K562 (cell line): Measurements from ENCODE around the gene TBL1XR1. TPM values are rescaled to one million over a fixed set of nuclear protein-coding genes. Genes with fewer than 3 reads are reported as not detected.

Source experiments
- ATAC-seq: fragments of 200-7000 bp; cut with Tn5 transposase; 3 replicates; pipeline ENCODE4 v1.9.1; 2020; ENCODE audit warnings: moderate library complexity
- BruUV-seq: library from RNA; stranded (reverse); fragments of 400-500 nt; replicated peaks from 2 replicates; lab custom pipeline; 2021; lab: Mats Ljungman, UMichigan
- CTCF ChIA-PET: fragments of 300-600 bp; formaldehyde crosslinking; extraction: SDS; loops from one replicate; lab custom pipeline; 2021; ENCODE audit warnings: low intra/inter-chr PET ratio; lab: Yijun Ruan, JAX
- POLR2A ChIA-PET: fragments of 300-600, 350-650 bp; sonication (Branson Sonifier 250); formaldehyde crosslinking; extraction: SDS; loops from one replicate; lab custom pipeline; 2021; ENCODE audit warnings: antibody characterized with exemption, inconsistent platforms; lab: Yijun Ruan, JAX
- DNase-seq, 4 experiments: peaks; one replicate each; pipeline versions ENCODE4 v3.0.0 to v3.0.0-alpha.2; 2011 to 2018; ENCODE audit warnings: low spot score in 3 of 4, mixed read lengths in 3 of 4; ENCODE audit errors: extremely low read depth in 1 of 4
- FAIRE-seq: peaks from 2 replicates; lab custom pipeline; 2011; peaks lifted over from hg19 to GRCh38; lab: Jason Lieb, UNC
- H2AFZ ChIP-seq: 2 replicates; pipeline ENCODE4 v1.6.0; 2011; ENCODE audit warnings: low read depth, low read length, control low read depth, inconsistent platforms
- H3K27ac ChIP-seq: fragments of 200-600 bp; 3 replicates; pipeline ENCODE4 v1.8.0; 2011; ENCODE audit warnings: low read depth, mild to moderate bottlenecking, control low read depth, inconsistent platforms, low read length, moderate library complexity, mixed read lengths; ENCODE audit errors: extremely low read depth
- H3K27me3 ChIP-seq, 2 experiments: fragments of 300-600 bp in 1 of 2; 2 replicates in 1 of 2; 3 replicates in 1 of 2; pipeline versions ENCODE4 v1.6.0 to v1.8.0; 2011; ENCODE audit warnings: inconsistent platforms in 2 of 2, low read length in 2 of 2, mild to moderate bottlenecking in 1 of 2, mixed read lengths in 1 of 2, moderate library complexity in 1 of 2; ENCODE audit not compliant: control insufficient read depth in 2 of 2, insufficient read depth in 2 of 2
- H3K36me3 ChIP-seq: fragments of 300-600 bp; 3 replicates; pipeline ENCODE4 v1.8.0; 2011; ENCODE audit warnings: mild to moderate bottlenecking, low read length, inconsistent platforms; ENCODE audit not compliant: control insufficient read depth, insufficient read depth
- H3K4me1 ChIP-seq, 2 experiments: fragments of 200-600 bp in 1 of 2; replicated peaks in 1 of 2; 2 replicates in 1 of 2; 3 replicates in 1 of 2; pipeline versions ENCODE4 v1.5.1 to v1.8.0; 2011; ENCODE audit warnings: inconsistent platforms in 2 of 2, low read length in 2 of 2, mild to moderate bottlenecking in 1 of 2, mixed read lengths in 1 of 2, moderate library complexity in 1 of 2; ENCODE audit not compliant: control insufficient read depth in 2 of 2, insufficient read depth in 2 of 2
- H3K4me2 ChIP-seq: 2 replicates; pipeline ENCODE4 v1.6.1; 2011; ENCODE audit warnings: low read length, control low read depth, inconsistent platforms, mixed read lengths; ENCODE audit not compliant: insufficient read depth
- H3K4me3 ChIP-seq: fragments of 200-600 bp; sonication (generic), shearing (Covaris generic); 2 replicates; pipeline ENCODE4 v1.5.1; 2016; ENCODE audit warnings: control low read depth, inconsistent platforms
- H3K79me2 ChIP-seq: fragments of 200-600 bp; 3 replicates; pipeline ENCODE4 v1.8.0; 2011; ENCODE audit warnings: low read length, inconsistent platforms; ENCODE audit not compliant: control insufficient read depth, insufficient read depth
- H3K9ac ChIP-seq, 2 experiments: 2 replicates each; pipeline versions ENCODE4 v1.6.0 to v1.6.1; 2011; ENCODE audit warnings: low read depth in 2 of 2, low read length in 2 of 2, control low read depth in 1 of 2, inconsistent platforms in 1 of 2, mild to moderate bottlenecking in 1 of 2, mixed read lengths in 1 of 2; ENCODE audit not compliant: insufficient read depth in 1 of 2
- H3K9me1 ChIP-seq: one replicate; pipeline ENCODE4 v1.6.0; 2011; ENCODE audit warnings: inconsistent platforms, mild to moderate bottlenecking, low read length, moderate library complexity; ENCODE audit not compliant: control insufficient read depth, insufficient read depth
- H3K9me3 ChIP-seq: replicated peaks from 2 replicates; pipeline ENCODE4 v1.5.1; 2011; ENCODE audit warnings: low read depth, low read length, inconsistent platforms; ENCODE audit not compliant: control insufficient read depth, insufficient read depth
- H4K20me1 ChIP-seq: replicated peaks from 2 replicates; pipeline ENCODE4 v1.6.1; 2011; ENCODE audit warnings: low read length, inconsistent platforms, mixed read lengths; ENCODE audit not compliant: control insufficient read depth, insufficient read depth
- HDGF ChIP-seq: fragments of 450-650 bp; IDR thresholded peaks from 2 replicates; pipeline ENCODE4 v1.6.1; 2016
- HNRNPH1 ChIP-seq: fragments of 200-400 bp; formaldehyde crosslinking; optimal IDR thresholded peaks from 2 replicates; pipeline ENCODE3; 2017; ENCODE audit warnings: low read depth, mild to moderate bottlenecking, low read length, moderate library complexity
- NR4A1 ChIP-seq, 2 experiments: fragments of 250-450 bp in 1 of 2; fragments of 450-650 bp in 1 of 2; sonication (Bioruptor Pico) in 1 of 2; IDR thresholded peaks; 2 replicates each; pipeline versions ENCODE4 v1.4.0 to v1.6.1; 2016 to 2020; ENCODE audit warnings: mild to moderate bottlenecking in 2 of 2, missing compliant biosample characterization in 1 of 2, missing genetic modification characterization in 1 of 2, moderate library complexity in 1 of 2
- RB1 ChIP-seq: fragments of 450-650 bp; IDR thresholded peaks from 2 replicates; pipeline ENCODE4 v1.6.1; 2017; ENCODE audit warnings: low read depth, mild to moderate bottlenecking
- ZFP36 ChIP-seq: fragments of 150-350 bp; IDR thresholded peaks from 2 replicates; pipeline ENCODE4 v1.6.1; 2018; ENCODE audit warnings: low read length, low read depth; ENCODE audit not compliant: partially characterized antibody
- WGBS: fragments of 100-300 bp; shearing (Covaris generic); methylation state at CpG from one replicate; pipeline ENCODE4 v1.1.6; 2016; ENCODE audit warnings: low coverage, mixed read lengths; ENCODE audit not compliant: insufficient coverage; ENCODE audit errors: missing lambda C conversion rate; 5-methylcytosine and 5-hydroxymethylcytosine counted together
- in situ Hi-C: fragments of 300-500 bp; cut with MboI; formaldehyde crosslinking; loops from 4 replicates; pipeline ENCODE4 v1.15.0; 2018; ENCODE audit warnings: inconsistent platforms, mixed read lengths
- intact Hi-C: fragments of 100-400 bp; cut with micrococcal nuclease; formaldehyde crosslinking; loops from 2 replicates; pipeline ENCODE4 v1.14.2; 2022
- polyA plus RNA-seq, 8 experiments: library from polyadenylated mRNA; depleted of rRNA in 4 of 8; stranded (reverse) in 5 of 8; unstranded in 3 of 8; fragments of >200 nt; fragmentation: Nextera tagmentation in 2 of 8; fragmentation: Illumina TruSeq in 1 of 8; extraction: Ambion mirVana in 2 of 8; extraction: Trizol in 1 of 8; gene quantifications; 2 replicates each; pipeline versions ENCODE4 v1.2.1 to v1.2.3, GENCODE V29; 2011 to 2014; ENCODE audit warnings: inconsistent platforms in 1 of 8, missing spikeins in 1 of 8
- total RNA-seq, 7 experiments: library from RNA; depleted of rRNA in 6 of 7; stranded (reverse); fragments of >200 nt in 6 of 7; fragmentation: Illumina TruSeq in 2 of 7; extraction: Trizol in 2 of 7; gene quantifications; 2 replicates each; pipeline versions ENCODE4 v1.2.1 to v1.2.3, GENCODE V29; 2011 to 2021; ENCODE audit warnings: low replicate concordance in 1 of 7
- TF ChIP-seq, protein P1 (sequence below): sonication (generic); formaldehyde crosslinking; IDR thresholded peaks from 2 replicates; pipeline ENCODE4 v1.8.1; 2023; ENCODE audit warnings: mild to moderate bottlenecking, missing genetic modification reagents, moderate library complexity
- TF ChIP-seq, protein P2 (sequence below): fragments of 250-450 bp; sonication (Bioruptor Pico); IDR thresholded peaks from 2 replicates; pipeline ENCODE4 v1.5.0; 2022; ENCODE audit warnings: mild to moderate bottlenecking
- TF ChIP-seq, protein P3 (sequence below): fragments of 450-650 bp; IDR thresholded peaks from 2 replicates; pipeline ENCODE4 v1.6.1; 2018; ENCODE audit not compliant: partially characterized antibody

The TBL1XR1 gene
- total and polyA plus RNA-seq, 9 of the 15 experiments (the other 6 are each of a cell fraction or from before 2014, with no cell fraction given): 19.6 to 171 (median 83.3) TPM

GRCh38 chr3:177058648-177059047 lies 138.6 kb downstream of the TBL1XR1 start (continued):
- TF ChIP-seq, protein P1, sequence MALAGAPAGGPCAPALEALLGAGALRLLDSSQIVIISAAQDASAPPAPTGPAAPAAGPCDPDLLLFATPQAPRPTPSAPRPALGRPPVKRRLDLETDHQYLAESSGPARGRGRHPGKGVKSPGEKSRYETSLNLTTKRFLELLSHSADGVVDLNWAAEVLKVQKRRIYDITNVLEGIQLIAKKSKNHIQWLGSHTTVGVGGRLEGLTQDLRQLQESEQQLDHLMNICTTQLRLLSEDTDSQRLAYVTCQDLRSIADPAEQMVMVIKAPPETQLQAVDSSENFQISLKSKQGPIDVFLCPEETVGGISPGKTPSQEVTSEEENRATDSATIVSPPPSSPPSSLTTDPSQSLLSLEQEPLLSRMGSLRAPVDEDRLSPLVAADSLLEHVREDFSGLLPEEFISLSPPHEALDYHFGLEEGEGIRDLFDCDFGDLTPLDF (CRISPR knock-in tag): no peak
- no peak for TF ChIP-seq ZFP36

GRCh38 chr3:177057768-177058167 lies 139.5 kb downstream of the TBL1XR1 start:
- peaks cover 81% of the 10 kb centered on the region for H3K79me2 ChIP-seq
- BruUV-seq: no TSS peak
- CTCF ChIA-PET: no interaction called here

More at GRCh38 chr3:177057768-177058167, 139.5 kb downstream of the TBL1XR1 start:
- no peaks in the 10 kb centered on the region for H4K20me1 ChIP-seq
- no peak overlapping the region for H3K4me3 ChIP-seq
- TF ChIP-seq RB1: no peak
- TF ChIP-seq NR4A1 (CRISPR knock-in tag; IDR thresholded peaks at IDR 0.05): no peak
- no peak for TF ChIP-seq NR4A1 (tag; IDR thresholded peaks at IDR 0.05)
- TF ChIP-seq, protein P2, sequence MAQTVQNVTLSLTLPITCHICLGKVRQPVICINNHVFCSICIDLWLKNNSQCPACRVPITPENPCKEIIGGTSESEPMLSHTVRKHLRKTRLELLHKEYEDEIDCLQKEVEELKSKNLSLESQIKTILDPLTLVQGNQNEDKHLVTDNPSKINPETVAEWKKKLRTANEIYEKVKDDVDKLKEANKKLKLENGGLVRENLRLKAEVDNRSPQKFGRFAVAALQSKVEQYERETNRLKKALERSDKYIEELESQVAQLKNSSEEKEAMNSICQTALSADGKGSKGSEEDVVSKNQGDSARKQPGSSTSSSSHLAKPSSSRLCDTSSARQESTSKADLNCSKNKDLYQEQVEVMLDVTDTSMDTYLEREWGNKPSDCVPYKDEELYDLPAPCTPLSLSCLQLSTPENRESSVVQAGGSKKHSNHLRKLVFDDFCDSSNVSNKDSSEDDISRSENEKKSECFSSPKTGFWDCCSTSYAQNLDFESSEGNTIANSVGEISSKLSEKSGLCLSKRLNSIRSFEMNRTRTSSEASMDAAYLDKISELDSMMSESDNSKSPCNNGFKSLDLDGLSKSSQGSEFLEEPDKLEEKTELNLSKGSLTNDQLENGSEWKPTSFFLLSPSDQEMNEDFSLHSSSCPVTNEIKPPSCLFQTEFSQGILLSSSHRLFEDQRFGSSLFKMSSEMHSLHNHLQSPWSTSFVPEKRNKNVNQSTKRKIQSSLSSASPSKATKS (CRISPR knock-in tag): no peak
- TF ChIP-seq, protein P3, sequence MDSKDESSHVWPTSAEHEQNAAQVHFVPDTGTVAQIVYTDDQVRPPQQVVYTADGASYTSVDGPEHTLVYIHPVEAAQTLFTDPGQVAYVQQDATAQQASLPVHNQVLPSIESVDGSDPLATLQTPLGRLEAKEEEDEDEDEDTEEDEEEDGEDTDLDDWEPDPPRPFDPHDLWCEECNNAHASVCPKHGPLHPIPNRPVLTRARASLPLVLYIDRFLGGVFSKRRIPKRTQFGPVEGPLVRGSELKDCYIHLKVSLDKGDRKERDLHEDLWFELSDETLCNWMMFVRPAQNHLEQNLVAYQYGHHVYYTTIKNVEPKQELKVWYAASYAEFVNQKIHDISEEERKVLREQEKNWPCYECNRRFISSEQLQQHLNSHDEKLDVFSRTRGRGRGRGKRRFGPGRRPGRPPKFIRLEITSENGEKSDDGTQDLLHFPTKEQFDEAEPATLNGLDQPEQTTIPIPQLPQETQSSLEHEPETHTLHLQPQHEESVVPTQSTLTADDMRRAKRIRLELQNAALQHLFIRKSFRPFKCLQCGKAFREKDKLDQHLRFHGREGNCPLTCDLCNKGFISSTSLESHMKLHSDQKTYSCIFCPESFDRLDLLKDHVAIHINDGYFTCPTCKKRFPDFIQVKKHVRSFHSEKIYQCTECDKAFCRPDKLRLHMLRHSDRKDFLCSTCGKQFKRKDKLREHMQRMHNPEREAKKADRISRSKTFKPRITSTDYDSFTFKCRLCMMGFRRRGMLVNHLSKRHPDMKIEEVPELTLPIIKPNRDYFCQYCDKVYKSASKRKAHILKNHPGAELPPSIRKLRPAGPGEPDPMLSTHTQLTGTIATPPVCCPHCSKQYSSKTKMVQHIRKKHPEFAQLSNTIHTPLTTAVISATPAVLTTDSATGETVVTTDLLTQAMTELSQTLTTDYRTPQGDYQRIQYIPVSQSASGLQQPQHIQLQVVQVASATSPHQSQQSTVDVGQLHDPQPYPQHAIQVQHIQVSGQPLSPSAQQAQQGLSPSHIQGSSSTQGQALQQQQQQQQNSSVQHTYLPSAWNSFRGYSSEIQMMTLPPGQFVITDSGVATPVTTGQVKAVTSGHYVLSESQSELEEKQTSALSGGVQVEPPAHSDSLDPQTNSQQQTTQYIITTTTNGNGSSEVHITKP: no peak
- TF ChIP-seq HDGF: no peak
- no peak for TF ChIP-seq HNRNPH1
- 87% methylated on average over 4 of the region's 4 CpGs for WGBS
- H3K27ac ChIP-seq: no peak overlapping the region
- H3K36me3 ChIP-seq: peaks cover 33% of the 10 kb centered on the region
- no peaks in the 10 kb centered on the region for H3K9me1 ChIP-seq
- no peak overlapping the region for H3K4me2 ChIP-seq
- POLR2A ChIA-PET: interaction anchor here (1.0 kb wide), 1 partner anchor 8 kb away, joined by 3 read pairs; no protein-coding TSS in a partner anchor
- no peaks in the 10 kb centered on the region for H3K9me3 ChIP-seq
- peaks cover 0 to 5% of the 10 kb centered on the region in 2 experiments; a peak in 4 of 5 replicates for H3K4me1 ChIP-seq
- no peak overlapping the region for H2AFZ ChIP-seq
- no peak for FAIRE-seq
- H3K9ac ChIP-seq: no peak overlapping the region
- no peak for ATAC-seq
- in situ Hi-C loops: loop anchor here (5.0 to 10.0 kb wide), 2 partner anchors 137 to 305 kb away; partner anchors contain the start of gene TBL1XR1
- DNase-seq: no peak
- no peaks in the 10 kb centered on the region for H3K27me3 ChIP-seq
- intact Hi-C loops: loop anchor here (10.0 kb wide), 1 partner anchor 717 kb away; no protein-coding TSS in a partner anchor
